WTC11 (cell line): ENCODE measurements around the gene PSME2. TPM values are rescaled to one million over a fixed set of nuclear protein-coding genes. Genes with fewer than 3 reads are reported as not detected.

Experiments used
- ATAC-seq: fragments of 200-7000 bp; cut with Tn5 transposase; 2 replicates; pipeline ENCODE4 v1.10.0; 2021; ENCODE audit warnings: mild to moderate bottlenecking, moderate library complexity
- CTCF ChIA-PET: fragments of 300-600 bp; sonication (Branson Sonifier 250); formaldehyde crosslinking; loops from one replicate; lab custom pipeline; 2021; ENCODE audit warnings: antibody characterized with exemption; lab: Charles Lee
- POLR2A ChIA-PET: fragments of 350-600 bp; sonication (Branson Sonifier 250); formaldehyde crosslinking; loops from one replicate; lab custom pipeline; 2021; ENCODE audit warnings: antibody characterized with exemption; lab: Charles Lee
- DNase-seq: peaks from one replicate; pipeline ENCODE4 v3.0.0; 2021; ENCODE audit warnings: low spot score
- H3K27ac Mint-ChIP-seq: 2 replicates; pipeline ENCODE4 v1.8.0; 2021; ENCODE audit warnings: mixed read lengths
- H3K27me3 Mint-ChIP-seq: 2 replicates; pipeline ENCODE4 v1.8.0; 2021; ENCODE audit warnings: low read depth, mild to moderate bottlenecking, moderate library complexity, mixed read lengths
- H3K36me3 Mint-ChIP-seq: 2 replicates; pipeline ENCODE4 v1.8.0; 2021; ENCODE audit warnings: mixed read lengths
- H3K4me1 Mint-ChIP-seq: 2 replicates; pipeline ENCODE4 v1.8.0; 2022; ENCODE audit warnings: mixed read lengths
- H3K4me3 Mint-ChIP-seq: 2 replicates; pipeline ENCODE4 v1.8.0; 2021; ENCODE audit warnings: mild to moderate bottlenecking, moderate library complexity, mixed read lengths
- H3K9me3 Mint-ChIP-seq: 2 replicates; pipeline ENCODE4 v1.8.0; 2021; ENCODE audit warnings: mixed read lengths
- CREB1 ChIP-seq: sonication (generic); formaldehyde crosslinking; IDR thresholded peaks from 2 replicates; pipeline ENCODE4 v1.8.0; 2023; ENCODE audit warnings: mild to moderate bottlenecking, missing genetic modification reagents
- FOXK1 ChIP-seq: sonication (generic); formaldehyde crosslinking; IDR thresholded peaks from 2 replicates; pipeline ENCODE4 v1.8.0; 2022; ENCODE audit warnings: mild to moderate bottlenecking, moderate library complexity, missing genetic modification reagents
- GTF2I ChIP-seq: fragments of 250-450 bp; sonication (Bioruptor Pico); conservative IDR thresholded peaks from 2 replicates; pipeline ENCODE4 v1.4.0; 2021; ENCODE audit warnings: mild to moderate bottlenecking
- MYBL2 ChIP-seq: sonication (generic); formaldehyde crosslinking; IDR thresholded peaks from 2 replicates; pipeline ENCODE4 v1.8.1; 2023; ENCODE audit warnings: mild to moderate bottlenecking, moderate library complexity, missing genetic modification reagents
- TCF7 ChIP-seq: sonication (generic); formaldehyde crosslinking; IDR thresholded peaks from 2 replicates; pipeline ENCODE4 v1.8.0; 2022; ENCODE audit warnings: mild to moderate bottlenecking, low read depth, missing genetic modification reagents, moderate library complexity
- ZNF671 ChIP-seq: fragments of 250-450 bp; sonication (Bioruptor Pico); IDR thresholded peaks from 2 replicates; pipeline ENCODE4 v1.8.0; 2021; ENCODE audit warnings: mild to moderate bottlenecking
- total RNA-seq: library from RNA; stranded (reverse); gene quantifications from 3 replicates; pipeline ENCODE4 v1.2.3, GENCODE V29; 2021
- TF ChIP-seq, protein P1 (sequence below): sonication (generic); formaldehyde crosslinking; IDR thresholded peaks from 2 replicates; pipeline ENCODE4 v1.8.1; 2022; ENCODE audit warnings: low read depth, missing genetic modification reagents, borderline replicate concordance
- TF ChIP-seq, protein P2 (sequence below): sonication (generic); formaldehyde crosslinking; IDR thresholded peaks from 2 replicates; pipeline ENCODE4 v1.8.0; 2022; ENCODE audit warnings: missing genetic modification reagents
- TF ChIP-seq, protein P3 (sequence below): fragments of 250-450 bp; sonication (Bioruptor Pico); conservative IDR thresholded peaks from 2 replicates; pipeline ENCODE4 v1.9.0; 2021; ENCODE audit warnings: mild to moderate bottlenecking
- TF ChIP-seq, protein P4 (sequence below): fragments of 200-600 bp; IDR thresholded peaks from 2 replicates; pipeline ENCODE4 v1.8.0; 2022; ENCODE audit warnings: antibody characterized with exemption
- TF ChIP-seq, protein P5 (sequence below): sonication (generic); formaldehyde crosslinking; IDR thresholded peaks from 2 replicates; pipeline ENCODE4 v1.8.0; 2022; ENCODE audit warnings: mild to moderate bottlenecking, missing genetic modification reagents
- TF ChIP-seq, protein P6 (sequence below): fragments of 250-450 bp; sonication (Bioruptor Pico); IDR thresholded peaks from 2 replicates; pipeline ENCODE4 v1.9.0; 2021; ENCODE audit warnings: moderate library complexity, mild to moderate bottlenecking, inconsistent platforms, borderline replicate concordance
- TF ChIP-seq, protein P7 (sequence below): sonication (generic); formaldehyde crosslinking; IDR thresholded peaks from 2 replicates; pipeline ENCODE4 v1.8.1; 2022; ENCODE audit warnings: missing genetic modification reagents, borderline replicate concordance

The PSME2 gene
- total RNA-seq, 1 experiment from 2014 or later = 103 TPM

DNA sequence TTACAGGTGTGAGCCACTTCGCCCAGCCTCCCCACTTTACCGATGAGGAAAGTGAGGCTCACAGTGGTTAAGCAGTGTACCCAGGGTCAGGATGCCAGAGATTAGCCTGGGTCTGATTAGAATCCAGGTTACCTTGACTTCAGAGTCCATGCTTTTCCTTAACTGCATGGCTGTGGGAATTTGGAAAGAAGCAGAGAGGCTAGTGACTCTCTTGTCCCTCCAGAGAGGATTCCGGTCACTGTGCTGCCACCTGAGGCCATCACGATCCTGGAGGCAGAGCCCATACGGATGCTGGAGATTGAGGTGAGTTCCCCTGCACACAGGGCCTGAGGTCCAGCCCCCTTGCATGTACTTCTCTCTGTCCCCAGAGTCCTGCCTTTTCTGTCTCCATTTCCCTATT, 30.2 kb upstream of the PSME2 start:
- TF ChIP-seq, protein P1, sequence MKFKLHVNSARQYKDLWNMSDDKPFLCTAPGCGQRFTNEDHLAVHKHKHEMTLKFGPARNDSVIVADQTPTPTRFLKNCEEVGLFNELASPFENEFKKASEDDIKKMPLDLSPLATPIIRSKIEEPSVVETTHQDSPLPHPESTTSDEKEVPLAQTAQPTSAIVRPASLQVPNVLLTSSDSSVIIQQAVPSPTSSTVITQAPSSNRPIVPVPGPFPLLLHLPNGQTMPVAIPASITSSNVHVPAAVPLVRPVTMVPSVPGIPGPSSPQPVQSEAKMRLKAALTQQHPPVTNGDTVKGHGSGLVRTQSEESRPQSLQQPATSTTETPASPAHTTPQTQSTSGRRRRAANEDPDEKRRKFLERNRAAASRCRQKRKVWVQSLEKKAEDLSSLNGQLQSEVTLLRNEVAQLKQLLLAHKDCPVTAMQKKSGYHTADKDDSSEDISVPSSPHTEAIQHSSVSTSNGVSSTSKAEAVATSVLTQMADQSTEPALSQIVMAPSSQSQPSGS (CRISPR knock-in tag) = no peak
- TF ChIP-seq, protein P2, sequence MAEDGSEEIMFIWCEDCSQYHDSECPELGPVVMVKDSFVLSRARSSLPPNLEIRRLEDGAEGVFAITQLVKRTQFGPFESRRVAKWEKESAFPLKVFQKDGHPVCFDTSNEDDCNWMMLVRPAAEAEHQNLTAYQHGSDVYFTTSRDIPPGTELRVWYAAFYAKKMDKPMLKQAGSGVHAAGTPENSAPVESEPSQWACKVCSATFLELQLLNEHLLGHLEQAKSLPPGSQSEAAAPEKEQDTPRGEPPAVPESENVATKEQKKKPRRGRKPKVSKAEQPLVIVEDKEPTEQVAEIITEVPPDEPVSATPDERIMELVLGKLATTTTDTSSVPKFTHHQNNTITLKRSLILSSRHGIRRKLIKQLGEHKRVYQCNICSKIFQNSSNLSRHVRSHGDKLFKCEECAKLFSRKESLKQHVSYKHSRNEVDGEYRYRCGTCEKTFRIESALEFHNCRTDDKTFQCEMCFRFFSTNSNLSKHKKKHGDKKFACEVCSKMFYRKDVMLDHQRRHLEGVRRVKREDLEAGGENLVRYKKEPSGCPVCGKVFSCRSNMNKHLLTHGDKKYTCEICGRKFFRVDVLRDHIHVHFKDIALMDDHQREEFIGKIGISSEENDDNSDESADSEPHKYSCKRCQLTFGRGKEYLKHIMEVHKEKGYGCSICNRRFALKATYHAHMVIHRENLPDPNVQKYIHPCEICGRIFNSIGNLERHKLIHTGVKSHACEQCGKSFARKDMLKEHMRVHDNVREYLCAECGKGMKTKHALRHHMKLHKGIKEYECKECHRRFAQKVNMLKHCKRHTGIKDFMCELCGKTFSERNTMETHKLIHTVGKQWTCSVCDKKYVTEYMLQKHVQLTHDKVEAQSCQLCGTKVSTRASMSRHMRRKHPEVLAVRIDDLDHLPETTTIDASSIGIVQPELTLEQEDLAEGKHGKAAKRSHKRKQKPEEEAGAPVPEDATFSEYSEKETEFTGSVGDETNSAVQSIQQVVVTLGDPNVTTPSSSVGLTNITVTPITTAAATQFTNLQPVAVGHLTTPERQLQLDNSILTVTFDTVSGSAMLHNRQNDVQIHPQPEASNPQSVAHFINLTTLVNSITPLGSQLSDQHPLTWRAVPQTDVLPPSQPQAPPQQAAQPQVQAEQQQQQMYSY (CRISPR knock-in tag) = no peak
- TF ChIP-seq FOXK1 (CRISPR knock-in tag) (no peak), CREB1 (no peak), TCF7 (CRISPR knock-in tag) (no peak)
- TF ChIP-seq, protein P3, sequence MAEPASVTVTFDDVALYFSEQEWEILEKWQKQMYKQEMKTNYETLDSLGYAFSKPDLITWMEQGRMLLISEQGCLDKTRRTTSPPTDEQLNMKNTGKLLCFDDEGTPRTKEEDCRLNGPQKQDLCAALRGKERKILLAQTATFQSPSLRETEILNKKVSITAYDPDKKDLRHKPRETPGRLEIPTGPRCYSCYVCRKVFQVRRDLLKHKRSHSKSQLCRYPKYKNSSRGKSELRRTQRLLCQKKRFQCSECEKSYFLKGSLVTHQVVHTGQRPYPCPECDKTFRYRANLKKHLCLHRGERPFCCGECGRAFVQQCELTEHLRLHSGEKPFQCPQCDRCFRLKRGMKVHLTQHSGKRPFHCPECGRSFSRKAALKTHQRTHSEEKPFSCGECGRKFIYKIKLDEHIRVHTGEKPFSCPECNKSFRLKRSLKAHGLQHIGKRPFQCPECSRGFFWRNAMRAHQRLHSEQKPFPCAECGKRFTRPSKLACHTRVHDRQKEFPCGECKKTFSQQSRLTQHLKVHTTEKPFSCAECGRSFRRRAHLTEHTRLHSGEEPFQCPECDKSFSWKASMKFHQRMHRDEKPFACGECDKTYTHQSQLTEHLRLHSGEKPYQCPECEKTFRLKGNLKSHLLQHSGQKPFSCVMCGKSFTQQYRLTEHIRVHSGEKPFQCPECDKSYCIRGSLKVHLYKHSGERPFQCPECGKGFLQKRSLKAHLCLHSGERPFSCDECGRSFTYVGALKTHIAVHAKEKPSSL (CRISPR knock-in tag) = no peak
- ChIA-PET CTCF (interaction anchor here (1.5 kb wide), 1 partner anchor 15 kb away, joined by 6 read pairs; the partner anchor contains the start of gene IRF9), POLR2A (no interaction called here)
- Mint-ChIP-seq H3K36me3 (peaks cover 19% of the 10 kb centered on the region), H3K4me1 (peaks cover 9% of the 10 kb centered on the region), H3K9me3 (no peaks in the 10 kb centered on the region), H3K27me3 (no peaks in the 10 kb centered on the region; the same call in 1 of the 2 replicates), H3K4me3 (no peak overlapping the region), H3K27ac (no peak overlapping the region)
- no peak for DNase-seq
- ATAC-seq = no peak

DNA sequence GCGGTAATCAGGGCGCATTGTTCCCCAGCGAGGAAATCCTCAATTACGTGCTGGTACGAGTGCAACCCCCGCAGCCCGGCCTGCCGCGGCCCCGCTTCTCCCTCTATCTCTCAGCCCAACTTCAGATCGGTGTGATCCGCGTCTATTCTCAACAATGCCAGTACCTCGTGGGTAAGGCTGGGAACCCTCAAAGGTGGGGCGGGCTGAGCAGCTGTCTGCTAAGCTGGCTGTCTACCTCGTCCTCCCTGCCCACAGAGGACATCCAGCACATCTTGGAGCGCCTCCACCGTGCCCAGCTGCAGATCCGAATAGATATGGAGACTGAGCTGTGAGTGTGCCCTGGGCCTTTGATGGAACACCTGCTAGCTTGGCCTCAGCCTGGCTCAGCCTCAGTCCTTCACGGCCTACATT, 26.5 kb upstream of the PSME2 start:
- Mint-ChIP-seq H3K27ac (no peak overlapping the region), H3K4me3 (peak overlapping the region; percentile 79), H3K4me1 (peaks cover 9% of the 10 kb centered on the region), H3K27me3 (no peaks in the 10 kb centered on the region; the same call in none of the 2 replicates), H3K9me3 (no peaks in the 10 kb centered on the region), H3K36me3 (peaks cover 3% of the 10 kb centered on the region; the same call in 1 of the 2 replicates)
- CTCF ChIA-PET = interaction anchor here (0.9 to 3.1 kb wide), 3 partner anchors 12 to 115 kb away, joined by 3 to 16 read pairs (median 9); partner anchors contain the start of genes IRF9 and TM9SF1
- TF ChIP-seq, protein P4, sequence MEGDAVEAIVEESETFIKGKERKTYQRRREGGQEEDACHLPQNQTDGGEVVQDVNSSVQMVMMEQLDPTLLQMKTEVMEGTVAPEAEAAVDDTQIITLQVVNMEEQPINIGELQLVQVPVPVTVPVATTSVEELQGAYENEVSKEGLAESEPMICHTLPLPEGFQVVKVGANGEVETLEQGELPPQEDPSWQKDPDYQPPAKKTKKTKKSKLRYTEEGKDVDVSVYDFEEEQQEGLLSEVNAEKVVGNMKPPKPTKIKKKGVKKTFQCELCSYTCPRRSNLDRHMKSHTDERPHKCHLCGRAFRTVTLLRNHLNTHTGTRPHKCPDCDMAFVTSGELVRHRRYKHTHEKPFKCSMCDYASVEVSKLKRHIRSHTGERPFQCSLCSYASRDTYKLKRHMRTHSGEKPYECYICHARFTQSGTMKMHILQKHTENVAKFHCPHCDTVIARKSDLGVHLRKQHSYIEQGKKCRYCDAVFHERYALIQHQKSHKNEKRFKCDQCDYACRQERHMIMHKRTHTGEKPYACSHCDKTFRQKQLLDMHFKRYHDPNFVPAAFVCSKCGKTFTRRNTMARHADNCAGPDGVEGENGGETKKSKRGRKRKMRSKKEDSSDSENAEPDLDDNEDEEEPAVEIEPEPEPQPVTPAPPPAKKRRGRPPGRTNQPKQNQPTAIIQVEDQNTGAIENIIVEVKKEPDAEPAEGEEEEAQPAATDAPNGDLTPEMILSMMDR = no peak
- TF ChIP-seq, protein P5, sequence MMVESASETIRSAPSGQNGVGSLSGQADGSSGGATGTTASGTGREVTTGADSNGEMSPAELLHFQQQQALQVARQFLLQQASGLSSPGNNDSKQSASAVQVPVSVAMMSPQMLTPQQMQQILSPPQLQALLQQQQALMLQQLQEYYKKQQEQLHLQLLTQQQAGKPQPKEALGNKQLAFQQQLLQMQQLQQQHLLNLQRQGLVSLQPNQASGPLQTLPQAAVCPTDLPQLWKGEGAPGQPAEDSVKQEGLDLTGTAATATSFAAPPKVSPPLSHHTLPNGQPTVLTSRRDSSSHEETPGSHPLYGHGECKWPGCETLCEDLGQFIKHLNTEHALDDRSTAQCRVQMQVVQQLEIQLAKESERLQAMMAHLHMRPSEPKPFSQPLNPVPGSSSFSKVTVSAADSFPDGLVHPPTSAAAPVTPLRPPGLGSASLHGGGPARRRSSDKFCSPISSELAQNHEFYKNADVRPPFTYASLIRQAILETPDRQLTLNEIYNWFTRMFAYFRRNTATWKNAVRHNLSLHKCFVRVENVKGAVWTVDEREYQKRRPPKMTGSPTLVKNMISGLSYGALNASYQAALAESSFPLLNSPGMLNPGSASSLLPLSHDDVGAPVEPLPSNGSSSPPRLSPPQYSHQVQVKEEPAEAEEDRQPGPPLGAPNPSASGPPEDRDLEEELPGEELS (CRISPR knock-in tag) = no peak
- TF ChIP-seq GTF2I (no peak), MYBL2 (no peak), ZNF671 (no peak)
- TF ChIP-seq, protein P6, sequence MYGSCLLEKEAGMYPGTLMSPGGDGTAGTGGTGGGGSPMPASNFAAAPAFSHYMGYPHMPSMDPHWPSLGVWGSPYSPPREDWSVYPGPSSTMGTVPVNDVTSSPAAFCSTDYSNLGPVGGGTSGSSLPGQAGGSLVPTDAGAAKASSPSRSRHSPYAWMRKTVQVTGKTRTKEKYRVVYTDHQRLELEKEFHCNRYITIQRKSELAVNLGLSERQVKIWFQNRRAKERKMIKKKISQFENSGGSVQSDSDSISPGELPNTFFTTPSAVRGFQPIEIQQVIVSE (CRISPR knock-in tag) = no peak
- TF ChIP-seq, protein P7, sequence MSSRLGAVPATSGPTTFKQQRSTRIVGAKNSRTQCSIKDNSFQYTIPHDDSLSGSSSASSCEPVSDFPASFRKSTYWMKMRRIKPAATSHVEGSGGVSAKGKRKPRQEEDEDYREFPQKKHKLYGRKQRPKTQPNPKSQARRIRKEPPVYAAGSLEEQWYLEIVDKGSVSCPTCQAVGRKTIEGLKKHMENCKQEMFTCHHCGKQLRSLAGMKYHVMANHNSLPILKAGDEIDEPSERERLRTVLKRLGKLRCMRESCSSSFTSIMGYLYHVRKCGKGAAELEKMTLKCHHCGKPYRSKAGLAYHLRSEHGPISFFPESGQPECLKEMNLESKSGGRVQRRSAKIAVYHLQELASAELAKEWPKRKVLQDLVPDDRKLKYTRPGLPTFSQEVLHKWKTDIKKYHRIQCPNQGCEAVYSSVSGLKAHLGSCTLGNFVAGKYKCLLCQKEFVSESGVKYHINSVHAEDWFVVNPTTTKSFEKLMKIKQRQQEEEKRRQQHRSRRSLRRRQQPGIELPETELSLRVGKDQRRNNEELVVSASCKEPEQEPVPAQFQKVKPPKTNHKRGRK (CRISPR knock-in tag) = no peak
- ATAC-seq = no peak
- POLR2A ChIA-PET = interaction anchor here (1.2 to 1.4 kb wide), 2 partner anchors 12 to 22 kb away, joined by 4 to 6 read pairs; partner anchors contain the start of genes IRF9 and TM9SF1
- no peak for DNase-seq
